ENCODE data around the gene IL4.

- no peak for TF ChIP-seq CTCF (conservative IDR thresholded peaks at IDR 0.05; ENCODE audit: low read depth in 2 of 2)
- TF ChIP-seq POLR2AphosphoS5 (IDR thresholded peaks at IDR 0.05; ENCODE audit: low read depth) = no peak
- TF ChIP-seq EZH2 (IDR thresholded peaks at IDR 0.05; ENCODE audit: low read depth, unreplicated experiment) = no peak
- no peak for TF ChIP-seq STAT1 (IDR thresholded peaks at IDR 0.05; ENCODE audit: unreplicated experiment)
- no peak for TF ChIP-seq EZH2phosphoT487 (IDR thresholded peaks at IDR 0.05; ENCODE audit: unreplicated experiment)
- no peak for TF ChIP-seq JUNB (IDR thresholded peaks at IDR 0.05; ENCODE audit: unreplicated experiment)
- TF ChIP-seq ETS1 (IDR thresholded peaks at IDR 0.05) = no peak
- TF ChIP-seq REST (IDR thresholded peaks at IDR 0.05; ENCODE audit: unreplicated experiment) = no peak
Measured at GRCh38 chr5:132679166-132679565, 5.4 kb downstream of the IL4 start.
